Keratinocyte (primary cell): ENCODE measurements around the gene CTPS2. TPM values are rescaled to one million over a fixed set of nuclear protein-coding genes. Genes with fewer than 3 reads are reported as not detected.

Source experiments
- DNase-seq: peaks from one replicate; pipeline ENCODE4 v3.0.0-alpha.2; 2011; ENCODE audit warnings: low read depth, missing footprints, low spot score
- FAIRE-seq: peaks from 2 replicates; lab custom pipeline; 2011; peaks lifted over from hg19 to GRCh38; lab: Jason Lieb, UNC
- H2AFZ ChIP-seq: 2 replicates; pipeline ENCODE4 v1.6.0; 2012; ENCODE audit warnings: low read length, control low read depth, inconsistent platforms; ENCODE audit not compliant: control insufficient read depth
- H3K27ac ChIP-seq: 2 replicates; pipeline ENCODE4 v1.5.1; 2011; ENCODE audit warnings: low read length; ENCODE audit not compliant: control insufficient read depth, insufficient read depth
- H3K27me3 ChIP-seq: 3 replicates; pipeline ENCODE4 v1.6.0; 2011; ENCODE audit warnings: low read length; ENCODE audit not compliant: control insufficient read depth, insufficient read depth; ENCODE audit errors: extremely low read depth
- H3K36me3 ChIP-seq, 2 experiments: 2 replicates in 1 of 2; 3 replicates in 1 of 2; pipeline ENCODE4 v1.5.1; 2011; ENCODE audit warnings: low read length in 2 of 2, mild to moderate bottlenecking in 1 of 2; ENCODE audit not compliant: control insufficient read depth in 2 of 2, insufficient read depth in 2 of 2; ENCODE audit errors: extremely low read depth in 1 of 2
- H3K4me1 ChIP-seq: 3 replicates; pipeline ENCODE4 v1.5.1; 2011; ENCODE audit warnings: low read length; ENCODE audit not compliant: control insufficient read depth, insufficient read depth; ENCODE audit errors: extremely low read depth
- H3K4me2 ChIP-seq: 3 replicates; pipeline ENCODE4 v1.6.0; 2011; ENCODE audit warnings: low read depth, low read length; ENCODE audit not compliant: control insufficient read depth, insufficient read depth; ENCODE audit errors: extremely low read depth
- H3K4me3 ChIP-seq, 3 experiments: fragments of 200-600 bp in 1 of 3; sonication (generic) in 1 of 3; 2 replicates in 2 of 3; 3 replicates in 1 of 3; pipeline ENCODE4 v1.5.1; 2011 to 2016; ENCODE audit warnings: low read length in 3 of 3, mild to moderate bottlenecking in 3 of 3, control low read depth in 2 of 3, inconsistent platforms in 1 of 3, low read depth in 1 of 3, mixed read lengths in 1 of 3, mixed run types in 1 of 3, moderate library complexity in 1 of 3; ENCODE audit not compliant: control insufficient read depth in 2 of 3, insufficient read depth in 2 of 3; ENCODE audit errors: extremely low read depth in 1 of 3
- H3K79me2 ChIP-seq: 2 replicates; pipeline ENCODE4 v1.6.0; 2012; ENCODE audit warnings: low read length; ENCODE audit not compliant: control insufficient read depth, insufficient read depth
- H3K9ac ChIP-seq: 3 replicates; pipeline ENCODE4 v1.6.0; 2011; ENCODE audit warnings: low read length; ENCODE audit not compliant: control insufficient read depth, insufficient read depth; ENCODE audit errors: extremely low read depth
- H3K9me1 ChIP-seq: 3 replicates; pipeline ENCODE4 v1.6.0; 2011; ENCODE audit warnings: low read length; ENCODE audit not compliant: control insufficient read depth, insufficient read depth; ENCODE audit errors: extremely low read depth
- H3K9me3 ChIP-seq: 2 replicates; pipeline ENCODE4 v1.5.1; 2012; ENCODE audit warnings: low read depth, low read length; ENCODE audit not compliant: control insufficient read depth
- H4K20me1 ChIP-seq: 3 replicates; pipeline ENCODE4 v1.6.0; 2011; ENCODE audit warnings: low read length; ENCODE audit not compliant: control insufficient read depth, insufficient read depth; ENCODE audit errors: extremely low read depth
- CTCF ChIP-seq, 3 experiments: IDR thresholded peaks in 1 of 3; conservative IDR thresholded peaks in 1 of 3; optimal IDR thresholded peaks in 1 of 3; 2 replicates in 2 of 3; 3 replicates in 1 of 3; pipeline versions ENCODE3 to v1.5.1; 2011; ENCODE audit warnings: low read length in 3 of 3, mild to moderate bottlenecking in 3 of 3, moderate library complexity in 2 of 3, control low read depth in 1 of 3, inconsistent platforms in 1 of 3; ENCODE audit not compliant: insufficient read depth in 2 of 3; ENCODE audit errors: extremely low read depth in 1 of 3
- EZH2 ChIP-seq: IDR thresholded peaks from one replicate; pipeline ENCODE4 v1.6.1; 2012; ENCODE audit warnings: inconsistent platforms, mild to moderate bottlenecking, low read length, moderate library complexity
- dilution Hi-C: fragments of 300-500 bp; cut with MboI; formaldehyde crosslinking; loops from one replicate; pipeline ENCODE4 v1.7.0; 2020; ENCODE audit warnings: low sequenced_read_pairs; ENCODE audit not compliant: extremely low pct_ligation_motif_present
- polyA plus RNA-seq, 5 experiments: library from polyadenylated mRNA; depleted of rRNA in 3 of 5; stranded (reverse) in 3 of 5; stranded (forward) in 1 of 5; unstranded in 1 of 5; fragments of >200 nt; gene quantifications; 1 replicate in 1 of 5; 2 replicates in 3 of 5; 3 replicates in 1 of 5; pipeline versions ENCODE4 v1.2.1 to v1.2.3, GENCODE V29; 2011 to 2012; ENCODE audit warnings: missing spikeins in 2 of 5, low read depth in 1 of 5, low replicate concordance in 1 of 5

The CTPS2 gene
- polyA plus RNA-seq, 1 donor (not counting 4 experiments of a cell fraction or from before 2014, with no cell fraction given): 12.3 TPM

- no peak overlapping the region for H2AFZ ChIP-seq
- no peaks in the 10 kb centered on the region for H3K9me1 ChIP-seq
- H4K20me1 ChIP-seq: no peaks in the 10 kb centered on the region
- dilution Hi-C loops: no loop called here
- H3K4me3 ChIP-seq: no peak overlapping the region
- no peak for DNase-seq
- TF ChIP-seq CTCF (optimal IDR thresholded peaks at IDR 0.05 in 1 of 3, IDR thresholded peaks at IDR 0.05 in 1 of 3, conservative IDR thresholded peaks at IDR 0.05 in 1 of 3; ENCODE audit: extremely low read depth in 1 of 3, insufficient read depth in 2 of 3, low read length in 3 of 3): no peak
- no peak for TF ChIP-seq EZH2
- H3K36me3 ChIP-seq: peaks cover 12 to 20% of the 10 kb centered on the region in 2 experiments
- no peak overlapping the region for H3K9ac ChIP-seq
- no peak for FAIRE-seq
- H3K27me3 ChIP-seq: no peaks in the 10 kb centered on the region
- no peak overlapping the region for H3K4me2 ChIP-seq
- no peak overlapping the region for H3K27ac ChIP-seq
- no peaks in the 10 kb centered on the region for H3K9me3 ChIP-seq
- H3K4me1 ChIP-seq: no peaks in the 10 kb centered on the region
- peaks cover 6% of the 10 kb centered on the region for H3K79me2 ChIP-seq
Measured at GRCh38 chrX:16737024-16737423, 24.6 kb upstream of the CTPS2 start.

- Histone ChIP-seq H3K4me3 (no peak overlapping the region), H3K4me1 (no peaks in the 10 kb centered on the region), H3K4me2 (no peak overlapping the region), H3K27ac (no peak overlapping the region), H3K27me3 (no peaks in the 10 kb centered on the region), H2AFZ (no peak overlapping the region), H3K79me2 (peaks cover 19% of the 10 kb centered on the region), H4K20me1 (no peaks in the 10 kb centered on the region), H3K9ac (no peak overlapping the region), H3K9me3 (no peaks in the 10 kb centered on the region), H3K36me3 (peaks cover 7 to 13% of the 10 kb centered on the region in 2 experiments), H3K9me1 (no peaks in the 10 kb centered on the region)
- DNase-seq (no peak), FAIRE-seq (no peak)
- dilution Hi-C loops: no loop called here
- TF ChIP-seq CTCF (optimal IDR thresholded peaks at IDR 0.05 in 1 of 3, IDR thresholded peaks at IDR 0.05 in 1 of 3, conservative IDR thresholded peaks at IDR 0.05 in 1 of 3; ENCODE audit: extremely low read depth in 1 of 3, insufficient read depth in 2 of 3, low read length in 3 of 3) (no peak), EZH2 (no peak)
Measured at GRCh38 chrX:16733013-16733412, 20.5 kb upstream of the CTPS2 start.
